ENCODE measurements around the gene DHX34. TPM values are rescaled to one million over a fixed set of nuclear protein-coding genes. Genes with fewer than 3 reads are reported as not detected.
"Not testable (repeated sequence)": the region's sequence is repeated elsewhere in the genome, so short reads cannot be mapped to it uniquely, and the experiment has no call there.

Gene DHX34
- total and polyA plus RNA-seq, 4 donors: 1.5 to 14.6 (median 9.6) TPM

- H3K27me3 ChIP-seq (ENCODE audit: control insufficient read depth in 1 of 2, insufficient read depth in 2 of 2, low read length in 1 of 2); H3K4me3 ChIP-seq (ENCODE audit: low read length in 2 of 2); intact Hi-C loops (cut with DNase I); H3K4me1 ChIP-seq (ENCODE audit: control insufficient read depth in 1 of 2, insufficient read depth in 2 of 2, low read length in 2 of 2); H3K27ac ChIP-seq (ENCODE audit: low read depth in 1 of 2, low read length in 2 of 2); H3K36me3 ChIP-seq (ENCODE audit: control insufficient read depth in 1 of 2, insufficient read depth in 2 of 2, low read length in 1 of 2); H3K9me3 ChIP-seq (ENCODE audit: control insufficient read depth, low read length): not testable (repeated sequence)
- peak; percentile 76 to 83 for DNase-seq
- 73 to 76% methylated on average over 18 of the region's 18 CpGs for WGBS, 2 donors
- peak; percentile 27 for ATAC-seq (ENCODE audit: low FRiP score)
Observed at GRCh38 chr19:47336765-47337718, 12.1 kb upstream of the DHX34 start.

GRCh38 chr19:47339196-47339880 is 9.8 kb upstream of the DHX34 start:
- Histone ChIP-seq H3K4me1 (ENCODE audit: control insufficient read depth in 1 of 2, insufficient read depth in 2 of 2, low read length in 2 of 2) (no peaks in the 10 kb centered on the region), H3K27me3 (ENCODE audit: control insufficient read depth in 1 of 2, insufficient read depth in 2 of 2, low read length in 1 of 2) (no peaks in the 10 kb centered on the region), H3K36me3 (ENCODE audit: control insufficient read depth in 1 of 2, insufficient read depth in 2 of 2, low read length in 1 of 2) (no peaks in the 10 kb centered on the region), H3K27ac (ENCODE audit: low read depth in 1 of 2, low read length in 2 of 2) (no peak overlapping the region), H3K4me3 (ENCODE audit: low read length in 2 of 2) (no peak overlapping the region), H3K9me3 (ENCODE audit: control insufficient read depth, low read length) (no peaks in the 10 kb centered on the region)
- ATAC-seq (ENCODE audit: low FRiP score) (no peak), DNase-seq (no peak)
- WGBS, 2 donors: 71 to 76% methylated on average over 10 of the region's 10 CpGs
- intact Hi-C loops (cut with DNase I): no loop called here

GRCh38 chr19:47340477-47341208 is 8.5 kb upstream of the DHX34 start:
- DNase-seq: no peak
- H3K27ac ChIP-seq (ENCODE audit: low read depth in 1 of 2, low read length in 2 of 2): no peak overlapping the region
- WGBS, 2 donors: 93% methylated on average over 29 of the region's 29 CpGs
- peak; percentile 29 for ATAC-seq (ENCODE audit: low FRiP score)
- no peaks in the 10 kb centered on the region for H3K36me3 ChIP-seq (ENCODE audit: control insufficient read depth in 1 of 2, insufficient read depth in 2 of 2, low read length in 1 of 2)
- H3K9me3 ChIP-seq (ENCODE audit: control insufficient read depth, low read length): no peaks in the 10 kb centered on the region
- H3K4me1 ChIP-seq (ENCODE audit: control insufficient read depth in 1 of 2, insufficient read depth in 2 of 2, low read length in 2 of 2): no peaks in the 10 kb centered on the region
- intact Hi-C loops (cut with DNase I): loop anchor here in 1 of 2 donors (10.0 kb wide), 1 partner anchor 46 kb away; no protein-coding TSS in a partner anchor
- no peak overlapping the region for H3K4me3 ChIP-seq (ENCODE audit: low read length in 2 of 2)
- H3K27me3 ChIP-seq (ENCODE audit: control insufficient read depth in 1 of 2, insufficient read depth in 2 of 2, low read length in 1 of 2): no peaks in the 10 kb centered on the region

GRCh38 chr19:47341734-47342133 is 7.4 kb upstream of the DHX34 start:
- Histone ChIP-seq H3K4me3 (ENCODE audit: low read length in 2 of 2) (no peak overlapping the region), H3K27ac (ENCODE audit: low read depth in 1 of 2, low read length in 2 of 2) (no peak overlapping the region), H3K36me3 (ENCODE audit: control insufficient read depth in 1 of 2, insufficient read depth in 2 of 2, low read length in 1 of 2) (no peaks in the 10 kb centered on the region), H3K27me3 (ENCODE audit: control insufficient read depth in 1 of 2, insufficient read depth in 2 of 2, low read length in 1 of 2) (no peaks in the 10 kb centered on the region), H3K4me1 (ENCODE audit: control insufficient read depth in 1 of 2, insufficient read depth in 2 of 2, low read length in 2 of 2) (no peaks in the 10 kb centered on the region), H3K9me3 (ENCODE audit: control insufficient read depth, low read length) (no peaks in the 10 kb centered on the region)
- no peak for DNase-seq
- WGBS, 2 donors: 89 to 90% methylated on average over 4 of the region's 4 CpGs
- intact Hi-C loops (cut with DNase I): loop anchor here in 1 of 2 donors (10.0 kb wide), 1 partner anchor 47 kb away; no protein-coding TSS in a partner anchor
- no peak for ATAC-seq (ENCODE audit: low FRiP score)

- Histone ChIP-seq H3K4me3 (ENCODE audit: low read length in 2 of 2) (no peak overlapping the region), H3K27ac (ENCODE audit: low read depth in 1 of 2, low read length in 2 of 2) (no peak overlapping the region), H3K27me3 (ENCODE audit: control insufficient read depth in 1 of 2, insufficient read depth in 2 of 2, low read length in 1 of 2) (no peaks in the 10 kb centered on the region), H3K9me3 (ENCODE audit: control insufficient read depth, low read length) (no peaks in the 10 kb centered on the region), H3K4me1 (ENCODE audit: control insufficient read depth in 1 of 2, insufficient read depth in 2 of 2, low read length in 2 of 2) (no peaks in the 10 kb centered on the region), H3K36me3 (ENCODE audit: control insufficient read depth in 1 of 2, insufficient read depth in 2 of 2, low read length in 1 of 2) (no peaks in the 10 kb centered on the region)
- DNase-seq (no peak), ATAC-seq (ENCODE audit: low FRiP score) (no peak)
- intact Hi-C loops (cut with DNase I): loop anchor here in 1 of 2 donors (10.0 kb wide), 1 partner anchor 48 kb away; no protein-coding TSS in a partner anchor
- 78 to 80% methylated on average over 11 of the region's 11 CpGs for WGBS, 2 donors
Observed at GRCh38 chr19:47343194-47343802, 5.8 kb upstream of the DHX34 start.

GRCh38 chr19:47344425-47344824 is 4.7 kb upstream of the DHX34 start:
- WGBS, 2 donors: 78 to 85% methylated on average over 1 of the region's 1 CpG
- DNase-seq: no peak
- Histone ChIP-seq H3K4me3 (ENCODE audit: low read length in 2 of 2) (no peak overlapping the region), H3K27ac (ENCODE audit: low read depth in 1 of 2, low read length in 2 of 2) (no peak overlapping the region), H3K36me3 (ENCODE audit: control insufficient read depth in 1 of 2, insufficient read depth in 2 of 2, low read length in 1 of 2) (no peaks in the 10 kb centered on the region), H3K27me3 (ENCODE audit: control insufficient read depth in 1 of 2, insufficient read depth in 2 of 2, low read length in 1 of 2) (no peaks in the 10 kb centered on the region), H3K9me3 (ENCODE audit: control insufficient read depth, low read length) (no peaks in the 10 kb centered on the region), H3K4me1 (ENCODE audit: control insufficient read depth in 1 of 2, insufficient read depth in 2 of 2, low read length in 2 of 2) (no peaks in the 10 kb centered on the region)
- no peak for ATAC-seq (ENCODE audit: low FRiP score)
- intact Hi-C loops (cut with DNase I): loop anchor here in 1 of 2 donors (10.0 kb wide), 1 partner anchor 50 kb away; no protein-coding TSS in a partner anchor

- not testable (repeated sequence) for H3K27me3 ChIP-seq (ENCODE audit: control insufficient read depth in 1 of 2, insufficient read depth in 2 of 2, low read length in 1 of 2); H3K9me3 ChIP-seq (ENCODE audit: control insufficient read depth, low read length); DNase-seq; H3K4me1 ChIP-seq (ENCODE audit: control insufficient read depth in 1 of 2, insufficient read depth in 2 of 2, low read length in 2 of 2); ATAC-seq (ENCODE audit: low FRiP score); H3K4me3 ChIP-seq (ENCODE audit: low read length in 2 of 2); H3K36me3 ChIP-seq (ENCODE audit: control insufficient read depth in 1 of 2, insufficient read depth in 2 of 2, low read length in 1 of 2); H3K27ac ChIP-seq (ENCODE audit: low read depth in 1 of 2, low read length in 2 of 2)
- 86% methylated on average over 6 of the region's 6 CpGs for WGBS, 2 donors
- intact Hi-C loops (cut with DNase I): loop anchor here (5.0 to 10.0 kb wide), 2 partner anchors 34 to 51 kb away; no protein-coding TSS in a partner anchor
Observed at GRCh38 chr19:47346024-47346423, 3.1 kb upstream of the DHX34 start.

GRCh38 chr19:47350630-47351029 is 1.5 kb downstream of the DHX34 start:
- no peak overlapping the region for H3K27ac ChIP-seq (ENCODE audit: low read depth in 1 of 2, low read length in 2 of 2)

More at GRCh38 chr19:47350630-47351029, 1.5 kb downstream of the DHX34 start:
- ATAC-seq (ENCODE audit: low FRiP score): no peak
- Histone ChIP-seq H3K4me3 (ENCODE audit: low read length in 2 of 2) (no peak overlapping the region), H3K36me3 (ENCODE audit: control insufficient read depth in 1 of 2, insufficient read depth in 2 of 2, low read length in 1 of 2) (peaks cover 0 to 3% of the 10 kb centered on the region in 2 donors), H3K4me1 (ENCODE audit: control insufficient read depth in 1 of 2, insufficient read depth in 2 of 2, low read length in 2 of 2) (no peaks in the 10 kb centered on the region), H3K27me3 (ENCODE audit: control insufficient read depth in 1 of 2, insufficient read depth in 2 of 2, low read length in 1 of 2) (no peaks in the 10 kb centered on the region), H3K9me3 (ENCODE audit: control insufficient read depth, low read length) (no peaks in the 10 kb centered on the region)
- DNase-seq: no peak
- intact Hi-C loops (cut with DNase I): no loop called here
- 85 to 90% methylated on average over 6 of the region's 6 CpGs for WGBS, 2 donors

Measured in aorta (tissue), 5 donors.